ENCODE results near the gene PIEZO1. TPM values are rescaled to one million over a fixed set of nuclear protein-coding genes. Genes with fewer than 3 reads are reported as not detected.

The PIEZO1 gene
- total and polyA plus RNA-seq, 9 of the 15 experiments (the other 6 are each of a cell fraction or from before 2014, with no cell fraction given): 3.6 to 432 (median 131) TPM

GRCh38 chr16:88782454-88783390 lies 2.3 kb downstream of the PIEZO1 start (continued):
- TF ChIP-seq HNRNPL (IDR thresholded peaks at IDR 0.05; ENCODE audit: low read depth, low read length) (no peak), FIP1L1 (IDR thresholded peaks at IDR 0.05; ENCODE audit: low read depth, low read length, poor library complexity, severe bottlenecking) (no peak), SMARCC2 (IDR thresholded peaks at IDR 0.05; ENCODE audit: low read depth) (no peak), RCOR1 (IDR thresholded peaks at IDR 0.05; ENCODE audit: borderline replicate concordance in 1 of 2, low read depth in 2 of 2, low read length in 2 of 2) (no peak), TEAD2 (tag; IDR thresholded peaks at IDR 0.05) (no peak), E2F8 (IDR thresholded peaks at IDR 0.05; ENCODE audit: low read depth, partially characterized antibody) (no peak), MTA2 (IDR thresholded peaks at IDR 0.05; ENCODE audit: low read depth) (no peak), ZNF785 (CRISPR knock-in tag; IDR thresholded peaks at IDR 0.05) (no peak), ZNF717 (CRISPR knock-in tag; IDR thresholded peaks at IDR 0.05) (no peak), E2F4 (CRISPR knock-in tag; IDR thresholded peaks at IDR 0.05; ENCODE audit: low read depth) (no peak), SMARCE1 (IDR thresholded peaks at IDR 0.05) (no peak), TAF7 (tag; IDR thresholded peaks at IDR 0.05) (no peak), U2AF2 (optimal IDR thresholded peaks at IDR 0.05; ENCODE audit: low read depth, low read length) (no peak), MYNN (IDR thresholded peaks at IDR 0.05) (peak; percentile 69; the same call in 1 of the 2 replicates), MYNN (CRISPR knock-in tag; IDR thresholded peaks at IDR 0.05) (no peak), GATAD2A (IDR thresholded peaks at IDR 0.05) (no peak), PHF21A (IDR thresholded peaks at IDR 0.05; ENCODE audit: borderline replicate concordance, low read depth) (no peak), ZNF324 (CRISPR knock-in tag; IDR thresholded peaks at IDR 0.05) (no peak), ESRRA (IDR thresholded peaks at IDR 0.05; ENCODE audit: borderline replicate concordance, low read depth) (no peak), CGGBP1 (CRISPR knock-in tag; IDR thresholded peaks at IDR 0.05) (no peak), DNMT1 (IDR thresholded peaks at IDR 0.05) (no peak), DPF2 (IDR thresholded peaks at IDR 0.05) (no peak), ATF1 (CRISPR knock-in tag; IDR thresholded peaks at IDR 0.05) (no peak), ATF1 (tag; IDR thresholded peaks at IDR 0.05) (no peak), RBM22 (IDR thresholded peaks at IDR 0.05; ENCODE audit: low read depth, low read length, poor library complexity, severe bottlenecking) (peak; percentile 48), SNIP1 (IDR thresholded peaks at IDR 0.05; ENCODE audit: low read depth) (no peak), ARHGAP35 (IDR thresholded peaks at IDR 0.05; ENCODE audit: partially characterized antibody) (no peak), RBM15 (IDR thresholded peaks at IDR 0.05; ENCODE audit: insufficient read depth, low read length) (no peak), NR3C1 (CRISPR knock-in tag; IDR thresholded peaks at IDR 0.05) (no peak)
